ENCODE data around the gene TMEM61.
"Not testable (repeated sequence)": the region's sequence is repeated elsewhere in the genome, so short reads cannot be mapped to it uniquely, and the experiment has no call there.

Gene TMEM61

GRCh38 chr1:54980528-54981241, at the start of gene TMEM61:
Gene TMEM61, plus strand, starts transcription at chr1:54980628. Its CDS starts 438 bp downstream, at chr1:54981066.
- peak; percentile 6 to 52 (median 46) for DNase-seq

GRCh38 chr1:54931275-54931840, 49.1 kb upstream of the TMEM61 start:
- no peak for DNase-seq

DNA sequence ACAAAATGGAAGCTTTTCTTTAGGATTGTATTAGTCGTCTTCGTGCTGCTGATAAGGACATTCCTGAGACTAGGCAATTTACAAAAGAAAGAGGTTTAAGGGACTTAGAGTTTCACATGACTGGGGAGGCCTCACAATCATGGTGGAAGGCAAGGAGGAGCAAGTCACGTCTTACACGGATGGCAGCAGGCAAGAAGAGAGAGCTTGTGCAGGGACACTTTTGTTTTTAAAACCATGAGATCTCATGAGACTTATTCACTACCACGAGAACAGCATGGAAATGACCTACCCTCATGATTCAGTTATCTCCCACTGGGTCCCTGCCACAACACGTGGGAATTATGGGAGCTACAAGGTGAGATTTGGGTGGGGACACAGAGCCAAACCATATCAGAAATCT, 46.3 kb upstream of the TMEM61 start:
- not testable (repeated sequence) for DNase-seq

DNA sequence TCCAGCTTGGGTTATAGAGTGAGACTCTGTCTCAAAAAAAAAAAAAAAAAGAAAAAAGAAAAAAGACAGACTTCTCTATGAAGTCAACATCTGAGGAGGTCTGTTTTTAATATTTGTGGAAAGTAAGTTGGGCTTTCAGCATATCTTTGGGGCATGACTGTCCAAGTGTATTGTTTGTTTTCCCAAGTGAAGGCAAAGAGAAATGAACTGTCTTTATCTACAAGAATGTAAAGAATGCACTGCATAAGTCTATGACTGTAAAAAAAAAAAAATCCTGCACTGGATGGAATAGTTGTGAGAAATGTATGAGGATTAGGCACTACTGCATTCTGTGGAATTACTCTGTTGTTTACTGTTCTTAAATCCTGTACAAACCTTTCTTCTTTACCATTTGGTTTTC, 45.6 kb upstream of the TMEM61 start:
- DNase-seq, result no peak

GRCh38 chr1:54936791-54937190, 43.6 kb upstream of the TMEM61 start:
- DNase-seq, result no peak

- no peak for DNase-seq
Observed at GRCh38 chr1:54937469-54937868, 43.0 kb upstream of the TMEM61 start.

- not testable (repeated sequence) for DNase-seq
Observed at GRCh38 chr1:54938955-54939354, 41.5 kb upstream of the TMEM61 start.

DNA sequence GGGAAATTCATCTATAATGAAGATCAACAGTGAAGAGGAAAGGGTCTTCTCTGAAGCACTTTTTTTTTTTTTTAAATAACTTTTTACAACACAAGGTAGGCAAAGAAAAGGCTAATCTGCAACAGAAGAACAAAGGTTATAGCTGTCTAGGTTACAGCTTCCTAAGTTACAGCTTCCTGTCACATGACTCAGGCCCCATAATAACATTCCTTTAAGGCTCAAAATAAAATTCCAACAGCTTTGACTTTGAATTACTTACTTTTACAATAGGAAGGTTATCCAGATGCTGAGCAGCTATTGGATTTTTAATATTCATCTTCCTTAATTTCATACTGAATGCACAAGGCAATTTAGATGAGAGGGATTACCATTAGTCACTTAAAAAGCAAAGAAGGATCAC, 40.4 kb upstream of the TMEM61 start:
- DNase-seq, result no peak

DNA sequence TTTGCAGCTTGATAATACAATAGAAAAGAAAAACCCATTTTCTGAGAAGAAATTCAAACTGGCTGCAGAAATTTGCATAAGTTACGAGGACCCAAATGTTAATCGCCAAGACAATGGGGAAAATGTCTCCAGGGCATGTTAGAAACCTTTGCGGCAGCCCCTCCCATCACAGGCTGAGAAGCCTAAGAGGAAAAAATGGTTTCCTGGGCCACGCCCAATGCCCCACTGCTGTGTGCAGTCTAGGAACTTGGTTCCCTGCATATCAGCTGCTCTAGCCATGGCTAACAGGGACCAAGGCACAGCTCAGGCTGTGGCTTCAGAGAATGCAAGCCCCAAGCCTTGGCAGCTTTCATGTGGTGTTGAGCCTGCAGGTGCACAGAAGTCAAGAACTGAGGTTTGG, 37.5 kb upstream of the TMEM61 start:
- DNase-seq, result no peak

GRCh38 chr1:54944610-54945392, 35.6 kb upstream of the TMEM61 start:
- DNase-seq, result peak; percentile 46 to 88 (median 69)

GRCh38 chr1:54945393-54945936, 35.0 kb upstream of the TMEM61 start:
- DNase-seq, result no peak

- DNase-seq, result no peak
Observed at GRCh38 chr1:54947540-54947939, 32.9 kb upstream of the TMEM61 start.

DNA sequence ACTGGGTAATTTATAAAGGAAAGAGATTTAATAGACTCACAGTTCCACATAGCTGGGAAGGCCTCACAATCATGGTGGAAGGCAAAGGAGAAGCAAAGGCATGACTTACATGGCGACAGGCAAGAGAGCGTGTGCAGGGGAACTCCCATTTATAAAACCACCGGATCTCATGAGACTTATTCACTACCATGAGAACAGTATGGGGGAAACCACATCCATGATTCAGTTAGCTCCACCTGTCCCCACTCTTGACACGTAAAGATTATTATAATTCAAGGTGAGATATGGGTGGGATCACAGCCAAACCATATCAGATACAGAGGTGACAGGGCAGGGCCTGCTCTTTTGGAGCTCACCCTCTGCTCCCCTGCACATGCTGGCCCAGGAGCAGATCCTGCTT, 31.4 kb upstream of the TMEM61 start:
- no peak for DNase-seq

- DNase-seq, result no peak
Observed at GRCh38 chr1:54950006-54950368, 30.4 kb upstream of the TMEM61 start.

DNA sequence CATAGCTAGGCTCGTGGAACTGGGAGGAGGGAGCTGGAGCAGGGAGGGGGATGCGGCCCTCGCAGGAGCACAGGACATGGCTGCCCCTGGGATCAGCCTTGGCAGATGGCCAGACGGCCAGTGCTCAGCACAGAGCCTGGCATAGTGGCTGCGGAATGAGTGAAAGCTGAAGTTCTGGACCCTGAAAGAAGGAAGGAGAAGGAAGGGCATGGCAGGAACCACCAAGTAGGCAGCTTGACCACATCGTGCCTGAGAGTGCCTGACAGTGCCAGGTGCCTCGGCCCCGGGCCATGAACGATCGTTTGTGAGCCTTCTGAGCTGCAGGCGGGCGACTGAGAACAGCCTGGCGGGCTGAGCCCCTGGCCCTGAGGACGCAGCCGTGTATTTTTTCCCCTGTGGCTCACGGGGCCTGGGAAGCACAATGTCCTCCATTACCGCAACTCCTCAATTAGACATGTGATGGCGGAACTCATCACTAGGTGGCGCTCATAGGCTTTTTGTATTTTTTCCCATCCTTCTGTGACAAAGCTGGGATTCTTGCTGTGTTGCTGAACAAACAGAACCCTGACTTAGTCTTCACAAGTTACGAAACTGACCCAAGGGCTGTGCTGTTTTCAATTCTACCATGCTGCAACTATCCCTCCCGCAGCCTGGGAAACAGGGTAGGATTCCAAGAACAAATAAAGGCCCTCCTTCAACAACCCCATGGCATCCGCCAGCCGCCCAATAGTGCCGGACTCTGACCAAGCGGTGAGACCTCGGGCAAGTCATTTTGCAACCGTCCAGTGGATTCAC, 29.9 kb upstream of the TMEM61 start:
- DNase-seq, result peak; percentile 73 to 89 (median 79)

DNA sequence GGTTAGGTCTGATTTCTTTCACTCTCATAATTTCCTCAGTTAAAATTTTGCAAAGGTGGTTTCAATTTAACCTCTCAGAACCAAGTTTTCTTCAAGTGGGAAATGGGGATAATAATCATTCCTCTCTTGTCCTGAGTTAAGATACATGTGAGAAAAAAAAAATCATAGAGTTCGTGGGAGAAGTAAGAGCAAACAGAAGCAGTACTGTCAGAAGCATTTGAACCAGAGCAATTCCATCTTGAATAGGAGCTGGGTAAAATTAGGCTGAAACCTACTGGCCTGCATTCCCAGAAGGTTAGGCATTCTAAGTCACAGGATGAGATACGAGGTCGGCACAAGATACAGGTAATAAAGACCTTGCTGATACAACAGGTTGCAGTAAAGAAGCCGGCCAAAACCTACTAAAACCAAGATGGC, 28.6 kb upstream of the TMEM61 start:
- no peak for DNase-seq

GRCh38 chr1:54952950-54953718, 27.3 kb upstream of the TMEM61 start:
- no peak for DNase-seq

GRCh38 chr1:54953846-54954245, 26.6 kb upstream of the TMEM61 start:
- DNase-seq, result no peak

DNA sequence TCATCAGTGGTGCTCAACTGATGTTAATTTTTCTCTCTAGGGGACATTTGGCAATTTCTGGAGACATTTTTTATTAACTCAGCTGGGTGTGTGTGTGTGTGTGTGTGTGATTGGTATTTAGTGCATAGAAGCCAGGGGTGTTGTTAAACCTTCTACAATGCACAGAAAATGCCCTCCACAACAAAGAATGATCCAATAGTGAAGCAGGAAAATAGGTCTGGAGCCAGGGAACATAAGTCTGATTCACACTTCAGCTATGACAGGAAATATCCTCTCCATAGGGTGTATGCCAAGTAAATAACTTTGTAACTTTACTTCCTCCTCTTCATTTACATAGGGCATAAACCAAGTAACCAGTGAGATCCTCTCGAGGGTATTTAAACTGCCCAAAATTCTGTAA, 25.1 kb upstream of the TMEM61 start:
- no peak for DNase-seq

DNA sequence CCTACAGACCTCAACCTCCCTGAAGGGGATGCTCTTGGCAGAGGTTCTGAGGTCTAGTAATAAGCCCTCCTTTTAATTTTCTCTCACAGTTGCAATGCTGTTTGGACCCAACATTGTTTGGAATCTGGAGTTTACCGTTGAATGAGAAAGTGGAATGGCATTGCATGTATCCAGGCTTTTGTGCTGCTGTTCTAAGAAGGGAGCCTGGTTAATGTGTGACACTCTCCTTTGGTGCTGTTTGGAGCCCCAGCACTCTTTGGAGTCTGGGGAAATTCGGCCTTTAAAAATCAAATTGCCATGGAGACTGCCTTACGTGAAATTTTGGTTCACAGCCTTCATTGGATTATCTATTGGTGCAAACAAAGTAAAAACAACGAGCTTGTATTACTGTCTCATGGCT, 23.7 kb upstream of the TMEM61 start:
- DNase-seq, result no peak

- no peak for DNase-seq
Observed at GRCh38 chr1:54959241-54959640, 21.2 kb upstream of the TMEM61 start.

All from NCI-H1417 (cell line).